ENCODE measurements around the gene NEU2. TPM values are rescaled to one million over a fixed set of nuclear protein-coding genes. Genes with fewer than 3 reads are reported as not detected.

NEU2 gene
- total and polyA plus RNA-seq, 7 donors = not detected

DNA sequence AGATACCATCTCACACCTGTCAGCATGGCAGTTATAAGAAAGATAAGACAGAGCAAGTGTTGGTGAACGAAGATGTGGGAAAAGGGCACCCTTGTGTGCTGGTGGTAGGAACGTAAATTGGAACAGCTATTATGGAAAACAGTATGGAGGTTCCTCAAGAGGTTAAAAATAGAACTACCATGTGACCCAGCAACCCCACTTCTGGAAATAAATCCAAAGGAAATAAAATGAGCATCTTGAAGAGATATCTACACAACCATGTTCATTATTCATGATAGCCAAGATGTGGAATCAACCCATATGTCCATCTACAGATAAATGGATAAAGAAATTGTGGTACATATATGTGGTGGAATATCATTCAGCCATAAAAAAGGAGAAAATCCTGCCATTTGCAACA lies 46.3 kb upstream of the NEU2 start:
- DNase-seq = no peak
- peaks cover 0 to 9% (median 5%) of the 10 kb centered on the region in 3 donors for H3K27me3 ChIP-seq (ENCODE audit: insufficient read depth in 3 of 3, low read length in 2 of 3)
- H3K36me3 ChIP-seq (ENCODE audit: insufficient read depth in 1 of 2, low read depth in 1 of 2) = no peaks in the 10 kb centered on the region
- H3K9me3 ChIP-seq = peaks cover 7% of the 10 kb centered on the region
- no peaks in the 10 kb centered on the region for H3K4me1 ChIP-seq
- 88 to 90% (median 89%) methylated on average over 2 of the region's 2 CpGs for WGBS, 3 donors
- H3K27ac ChIP-seq = no peak overlapping the region
- ATAC-seq = no peak
- intact Hi-C loops (cut with DNase I) = no loop called here
- no peak overlapping the region for H3K4me3 ChIP-seq
- TF ChIP-seq, protein P1, sequence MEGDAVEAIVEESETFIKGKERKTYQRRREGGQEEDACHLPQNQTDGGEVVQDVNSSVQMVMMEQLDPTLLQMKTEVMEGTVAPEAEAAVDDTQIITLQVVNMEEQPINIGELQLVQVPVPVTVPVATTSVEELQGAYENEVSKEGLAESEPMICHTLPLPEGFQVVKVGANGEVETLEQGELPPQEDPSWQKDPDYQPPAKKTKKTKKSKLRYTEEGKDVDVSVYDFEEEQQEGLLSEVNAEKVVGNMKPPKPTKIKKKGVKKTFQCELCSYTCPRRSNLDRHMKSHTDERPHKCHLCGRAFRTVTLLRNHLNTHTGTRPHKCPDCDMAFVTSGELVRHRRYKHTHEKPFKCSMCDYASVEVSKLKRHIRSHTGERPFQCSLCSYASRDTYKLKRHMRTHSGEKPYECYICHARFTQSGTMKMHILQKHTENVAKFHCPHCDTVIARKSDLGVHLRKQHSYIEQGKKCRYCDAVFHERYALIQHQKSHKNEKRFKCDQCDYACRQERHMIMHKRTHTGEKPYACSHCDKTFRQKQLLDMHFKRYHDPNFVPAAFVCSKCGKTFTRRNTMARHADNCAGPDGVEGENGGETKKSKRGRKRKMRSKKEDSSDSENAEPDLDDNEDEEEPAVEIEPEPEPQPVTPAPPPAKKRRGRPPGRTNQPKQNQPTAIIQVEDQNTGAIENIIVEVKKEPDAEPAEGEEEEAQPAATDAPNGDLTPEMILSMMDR (IDR thresholded peaks at IDR 0.05) = no peak

DNA sequence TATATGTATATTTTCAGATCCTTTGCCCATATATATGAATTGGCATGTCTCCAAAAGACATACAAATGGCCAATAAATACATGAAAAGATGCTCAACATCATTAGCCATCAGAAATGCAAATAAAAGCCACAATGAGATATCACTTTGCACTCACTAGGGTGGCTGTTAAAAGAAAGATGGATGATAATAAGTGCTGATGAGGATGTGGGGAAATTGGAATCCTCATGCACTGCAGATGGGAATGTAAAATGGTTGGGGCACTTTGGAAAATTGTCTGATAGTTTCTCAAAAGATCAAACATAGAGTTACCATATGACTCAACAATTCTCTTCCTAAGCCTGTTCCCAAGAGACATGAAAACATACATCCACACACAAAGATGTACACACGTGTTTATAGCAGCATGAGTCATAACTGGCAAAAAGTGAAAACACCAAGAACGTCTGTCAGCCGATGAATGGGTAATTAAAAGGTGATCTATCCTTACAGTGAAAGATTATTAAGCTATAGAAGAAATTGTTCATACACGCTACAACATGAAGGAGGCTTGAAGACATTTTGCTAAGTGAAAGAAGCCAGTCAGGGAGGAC lies 39.1 kb upstream of the NEU2 start:
- DNase-seq (no peak), ATAC-seq (no peak)
- H3K36me3 ChIP-seq (ENCODE audit: insufficient read depth in 1 of 2, low read depth in 1 of 2) = no peaks in the 10 kb centered on the region
- no peak overlapping the region for H3K27ac ChIP-seq
- no peak overlapping the region for H3K4me3 ChIP-seq
- H3K27me3 ChIP-seq (ENCODE audit: insufficient read depth in 3 of 3, low read length in 2 of 3) = no peaks in the 10 kb centered on the region
- intact Hi-C loops (cut with DNase I) = no loop called here
- no peaks in the 10 kb centered on the region for H3K4me1 ChIP-seq
- WGBS, 3 donors = 77 to 81% (median 77%) methylated on average over 4 of the region's 4 CpGs
- TF ChIP-seq, protein P1 (IDR thresholded peaks at IDR 0.05) = no peak
- H3K9me3 ChIP-seq = no peaks in the 10 kb centered on the region

DNA sequence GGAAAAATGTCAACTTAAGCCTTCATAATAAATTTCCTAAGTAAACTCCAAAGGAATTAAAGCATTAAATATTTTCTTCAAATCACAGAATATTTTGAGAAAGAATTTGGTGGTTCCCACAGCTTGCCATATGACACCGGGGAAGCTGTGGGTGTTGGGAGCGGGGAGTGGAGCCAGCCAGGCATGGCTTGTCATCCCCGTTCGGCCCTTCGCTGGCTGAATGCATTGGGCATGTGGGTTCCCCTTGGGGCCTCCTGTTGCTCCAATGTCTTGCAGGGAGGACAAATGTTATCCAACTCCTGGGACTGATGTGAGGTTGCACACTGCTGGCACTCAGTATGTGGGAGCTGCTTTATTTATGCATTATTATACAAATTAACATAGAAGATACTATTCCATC lies 38.0 kb upstream of the NEU2 start:
- DNase-seq (no peak), ATAC-seq (no peak)
- no peaks in the 10 kb centered on the region for H3K4me1 ChIP-seq
- intact Hi-C loops (cut with DNase I) = no loop called here
- no peak overlapping the region for H3K4me3 ChIP-seq
- H3K9me3 ChIP-seq = no peaks in the 10 kb centered on the region
- no peak overlapping the region for H3K27ac ChIP-seq
- WGBS, 3 donors = 34 to 43% (median 36%) methylated on average over 5 of the region's 5 CpGs
- H3K36me3 ChIP-seq (ENCODE audit: insufficient read depth in 1 of 2, low read depth in 1 of 2) = no peaks in the 10 kb centered on the region
- H3K27me3 ChIP-seq (ENCODE audit: insufficient read depth in 3 of 3, low read length in 2 of 3) = no peaks in the 10 kb centered on the region
- TF ChIP-seq, protein P1 (IDR thresholded peaks at IDR 0.05) = no peak

DNA sequence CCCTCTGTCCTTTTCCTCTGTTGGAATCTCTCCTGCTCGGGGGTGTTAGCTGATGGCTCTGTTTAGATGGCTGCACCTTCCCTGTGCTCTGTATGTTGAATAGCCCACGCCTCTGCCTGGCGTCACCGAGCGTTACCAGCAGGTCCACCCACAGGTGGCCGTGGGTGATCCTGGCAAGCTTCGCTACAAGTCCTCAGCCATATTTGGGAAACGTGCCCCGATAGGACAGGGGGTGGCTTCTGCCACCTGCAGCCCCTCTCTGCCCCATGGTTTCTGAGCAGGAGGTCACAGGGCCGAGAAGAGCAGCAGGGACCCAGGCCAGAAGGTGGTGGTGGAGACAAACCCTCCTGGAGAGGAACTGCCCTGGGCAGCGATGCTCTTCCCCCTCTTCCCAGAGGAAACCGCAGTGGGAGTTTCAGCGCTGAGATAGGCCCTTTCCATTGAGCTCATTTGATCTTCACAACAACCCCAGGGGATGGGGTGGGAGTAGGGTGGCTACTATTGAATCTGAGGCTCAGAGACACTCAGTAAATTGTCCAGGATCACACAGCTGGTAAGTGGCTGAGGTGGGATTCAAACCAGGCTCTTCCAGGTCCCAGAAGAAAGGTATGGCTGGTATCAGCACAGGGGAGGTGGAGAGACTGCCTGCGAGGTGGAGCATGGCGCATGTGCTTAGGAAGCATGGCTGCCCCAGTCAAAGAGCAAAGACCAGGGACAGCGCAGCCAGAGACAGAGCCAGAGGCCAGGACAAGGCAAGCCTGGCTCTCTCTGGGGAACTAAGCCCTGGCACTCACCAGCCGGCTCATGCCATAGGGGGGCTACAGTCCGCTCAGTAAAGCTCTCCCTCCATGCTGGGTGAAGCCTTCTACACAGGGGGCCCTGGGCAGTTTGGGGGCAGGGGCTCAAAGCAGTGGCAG lies 34.5 kb upstream of the NEU2 start:
- ATAC-seq = no peak
- TF ChIP-seq, protein P1 (IDR thresholded peaks at IDR 0.05) = no peak
- intact Hi-C loops (cut with DNase I) = no loop called here

More for the DNA sequence above, 34.5 kb upstream of the NEU2 start:
- H3K36me3 ChIP-seq (ENCODE audit: insufficient read depth in 1 of 2, low read depth in 1 of 2) = no peaks in the 10 kb centered on the region
- H3K27ac ChIP-seq = no peak overlapping the region
- DNase-seq = no peak
- 87 to 93% (median 88%) methylated on average over 18 of the region's 18 CpGs for WGBS, 3 donors
- H3K9me3 ChIP-seq = no peaks in the 10 kb centered on the region
- H3K4me1 ChIP-seq = no peaks in the 10 kb centered on the region
- H3K27me3 ChIP-seq (ENCODE audit: insufficient read depth in 3 of 3, low read length in 2 of 3) = no peaks in the 10 kb centered on the region
- H3K4me3 ChIP-seq = no peak overlapping the region
